NCI-H128 (cell line): ENCODE measurements around the gene PKM.

Source experiments
- DNase-seq: peaks from one replicate; lab custom pipeline; 2025; ENCODE audit not compliant: unreplicated experiment; lab: John Stamatoyannopoulos, UW

The PKM gene

GRCh38 chr15:72202302-72202701 is 28.7 kb downstream of the PKM start:
- DNase-seq, result no peak

GRCh38 chr15:72201391-72201921 is 29.5 kb downstream of the PKM start:
- DNase-seq, result no peak

- DNase-seq, result no peak
Observed at GRCh38 chr15:72200395-72201237, 30.4 kb downstream of the PKM start.

GRCh38 chr15:72199721-72200212 is 31.2 kb downstream of the PKM start:
- peak; percentile 18 for DNase-seq

- DNase-seq, result no peak
Observed at GRCh38 chr15:72199205-72199515, 31.8 kb downstream of the PKM start.

GRCh38 chr15:72198356-72199204 is 32.4 kb downstream of the PKM start:
- DNase-seq, result no peak

- DNase-seq, result no peak
Observed at GRCh38 chr15:72197460-72198355, 33.3 kb downstream of the PKM start, which contains the start of gene GRAMD2A. Gene GRAMD2A, minus strand, starts transcription at chr15:72197787.

GRCh38 chr15:72197041-72197459 is 33.9 kb downstream of the PKM start:
- no peak for DNase-seq

- DNase-seq, result no peak
Observed at GRCh38 chr15:72196409-72197040, 34.5 kb downstream of the PKM start.

GRCh38 chr15:72195101-72195511 is 35.9 kb downstream of the PKM start:
- no peak for DNase-seq

GRCh38 chr15:72193836-72194396 is 37.1 kb downstream of the PKM start:
- DNase-seq, result no peak

- DNase-seq, result no peak
Observed at GRCh38 chr15:72192416-72192815, 38.6 kb downstream of the PKM start.

GRCh38 chr15:72189250-72189902 is 41.6 kb downstream of the PKM start:
- DNase-seq, result no peak

GRCh38 chr15:72184165-72184811 is 46.7 kb downstream of the PKM start:
- DNase-seq, result no peak

- DNase-seq, result no peak
Observed at GRCh38 chr15:72183781-72184164, 47.2 kb downstream of the PKM start.

GRCh38 chr15:72182673-72183072 is 48.3 kb downstream of the PKM start:
- no peak for DNase-seq

GRCh38 chr15:72182244-72182643 is 48.7 kb downstream of the PKM start:
- no peak for DNase-seq

- no peak for DNase-seq
Observed at GRCh38 chr15:72180761-72181324, 50.1 kb downstream of the PKM start.
